Liver (tissue), 3 donors: Measurements from ENCODE around the gene GNG4.

ENCODE experiments used
- GABPA ChIP-seq, 2 donors: IDR thresholded peaks in 1 of 2; conservative IDR thresholded peaks in 1 of 2; 2 replicates each; pipeline ENCODE4 v1.6.1; 2016; ENCODE audit warnings: antibody characterized with exemption in 2 of 2, mild to moderate bottlenecking in 1 of 2, moderate library complexity in 1 of 2
- JUND ChIP-seq, 2 donors: IDR thresholded peaks; 2 replicates each; pipeline ENCODE4 v1.6.1; 2016; ENCODE audit warnings: antibody characterized with exemption in 2 of 2
- TF ChIP-seq, protein P1 (sequence below): fragments of 150-350 bp; IDR thresholded peaks from 2 replicates; pipeline ENCODE4 v1.5.1; 2017; ENCODE audit warnings: improper control_type of control experiment, low read depth, low read length; ENCODE audit not compliant: missing input control
- donor health status: healthy.
- donor health status: healthy.

DNA sequence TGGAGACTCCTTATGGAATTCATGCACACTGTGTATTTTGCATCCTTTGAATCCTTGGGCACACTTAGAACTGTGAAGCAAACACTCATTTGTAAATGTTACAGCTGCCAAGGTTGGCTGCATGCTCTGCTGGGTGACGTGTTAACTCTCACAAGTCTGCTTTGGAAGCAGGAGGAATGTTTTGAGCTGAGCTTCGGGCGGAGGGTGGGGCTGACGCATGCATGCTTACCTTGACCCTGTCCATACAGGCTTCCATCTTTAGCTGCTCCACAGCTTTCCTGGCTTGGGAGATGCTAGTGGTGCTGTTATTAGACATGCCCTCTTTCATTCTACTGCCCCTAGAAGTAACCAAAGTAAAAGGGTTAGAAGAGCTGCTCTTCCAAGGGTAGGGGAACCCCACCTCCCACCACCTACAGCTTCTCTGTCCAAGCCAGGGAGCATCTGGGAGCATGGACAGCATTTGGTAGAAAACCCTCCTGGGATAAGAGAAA lies 66.0 kb downstream of the GNG4 start:
- TF ChIP-seq JUND (IDR thresholded peaks at IDR 0.05) (no peak), GABPA (IDR thresholded peaks at IDR 0.05 in 1 of 2, conservative IDR thresholded peaks at IDR 0.05 in 1 of 2) (no peak)
- TF ChIP-seq, protein P1, sequence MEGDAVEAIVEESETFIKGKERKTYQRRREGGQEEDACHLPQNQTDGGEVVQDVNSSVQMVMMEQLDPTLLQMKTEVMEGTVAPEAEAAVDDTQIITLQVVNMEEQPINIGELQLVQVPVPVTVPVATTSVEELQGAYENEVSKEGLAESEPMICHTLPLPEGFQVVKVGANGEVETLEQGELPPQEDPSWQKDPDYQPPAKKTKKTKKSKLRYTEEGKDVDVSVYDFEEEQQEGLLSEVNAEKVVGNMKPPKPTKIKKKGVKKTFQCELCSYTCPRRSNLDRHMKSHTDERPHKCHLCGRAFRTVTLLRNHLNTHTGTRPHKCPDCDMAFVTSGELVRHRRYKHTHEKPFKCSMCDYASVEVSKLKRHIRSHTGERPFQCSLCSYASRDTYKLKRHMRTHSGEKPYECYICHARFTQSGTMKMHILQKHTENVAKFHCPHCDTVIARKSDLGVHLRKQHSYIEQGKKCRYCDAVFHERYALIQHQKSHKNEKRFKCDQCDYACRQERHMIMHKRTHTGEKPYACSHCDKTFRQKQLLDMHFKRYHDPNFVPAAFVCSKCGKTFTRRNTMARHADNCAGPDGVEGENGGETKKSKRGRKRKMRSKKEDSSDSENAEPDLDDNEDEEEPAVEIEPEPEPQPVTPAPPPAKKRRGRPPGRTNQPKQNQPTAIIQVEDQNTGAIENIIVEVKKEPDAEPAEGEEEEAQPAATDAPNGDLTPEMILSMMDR = no peak
